ENCODE data around the gene MYT1. TPM values are rescaled to one million over a fixed set of nuclear protein-coding genes. Genes with fewer than 3 reads are reported as not detected.

MYT1 gene
- total and polyA plus RNA-seq, 9 of the 15 experiments (the other 6 are each of a cell fraction or from before 2014, with no cell fraction given), result 0.02 to 0.12 (median 0.06) TPM; not detected in 4

- no TSS peak for BruUV-seq (replicated peaks)
- no peaks in the 10 kb centered on the region; the same call in 1 of the 2 replicates for H4K20me1 ChIP-seq (replicated peaks; ENCODE audit: control insufficient read depth, insufficient read depth, low read length)
- no peak overlapping the region for H2AFZ ChIP-seq (ENCODE audit: low read depth, low read length)
- H3K36me3 ChIP-seq (ENCODE audit: control insufficient read depth, insufficient read depth, low read length), result no peaks in the 10 kb centered on the region
- H3K9ac ChIP-seq (ENCODE audit: insufficient read depth in 1 of 2, low read depth in 2 of 2, low read length in 2 of 2), result no peak overlapping the region
- H3K9me3 ChIP-seq (replicated peaks; ENCODE audit: control insufficient read depth, insufficient read depth, low read depth, low read length), result no peaks in the 10 kb centered on the region
- H3K27me3 ChIP-seq (ENCODE audit: control insufficient read depth in 2 of 2, insufficient read depth in 2 of 2, low read length in 2 of 2), result peaks cover 18 to 62% of the 10 kb centered on the region in 2 experiments; a peak in 4 of 5 replicates
- POLR2A ChIA-PET, result interaction anchor here (1.4 kb wide), 1 partner anchor 10 kb away, joined by 4 read pairs; no protein-coding TSS in a partner anchor
- FAIRE-seq (no peak), ATAC-seq (peak; percentile 21; the same call in 1 of the 3 replicates), DNase-seq (ENCODE audit: extremely low read depth in 1 of 4, low spot score in 3 of 4) (no peak)
- H3K4me3 ChIP-seq, result no peak overlapping the region
- 9% methylated on average over 9 of the region's 11 CpGs for WGBS (ENCODE audit: insufficient coverage, low coverage, missing lambda C conversion rate)
- peaks cover 0 to 18% of the 10 kb centered on the region in 2 experiments; a peak in 3 of 5 replicates for H3K4me1 ChIP-seq (replicated peaks in 1 of 2; ENCODE audit: control insufficient read depth in 2 of 2, insufficient read depth in 2 of 2, low read length in 2 of 2)
- CTCF ChIA-PET (ENCODE audit: low intra/inter-chr PET ratio), result no interaction called here
- in situ Hi-C loops (cut with MboI), result no loop called here
- intact Hi-C loops (cut with micrococcal nuclease), result no loop called here
- no peaks in the 10 kb centered on the region for H3K9me1 ChIP-seq (ENCODE audit: control insufficient read depth, insufficient read depth, low read length)
- TF ChIP-seq NCOA4 (IDR thresholded peaks at IDR 0.05; ENCODE audit: partially characterized antibody) (no peak), TAF15 (IDR thresholded peaks at IDR 0.05; ENCODE audit: low read depth, low read length) (no peak), TCF15 (CRISPR knock-in tag; IDR thresholded peaks at IDR 0.05) (no peak), BCL6 (CRISPR knock-in tag; IDR thresholded peaks at IDR 0.05) (no peak), MTA1 (IDR thresholded peaks at IDR 0.05; ENCODE audit: borderline replicate concordance) (no peak), ZFPM2 (CRISPR knock-in tag; IDR thresholded peaks at IDR 0.05) (no peak), ZKSCAN8 (CRISPR knock-in tag; IDR thresholded peaks at IDR 0.05) (no peak), SIN3A (IDR thresholded peaks at IDR 0.05; ENCODE audit: borderline replicate concordance in 2 of 2, control insufficient read depth in 1 of 2, low read depth in 2 of 2, low read length in 2 of 2) (no peak), TCF7L2 (IDR thresholded peaks at IDR 0.05; ENCODE audit: low read depth, low read length) (no peak), MLX (CRISPR knock-in tag; conservative IDR thresholded peaks at IDR 0.05) (no peak), KLF16 (IDR thresholded peaks at IDR 0.05) (no peak), TAF9B (IDR thresholded peaks at IDR 0.05; ENCODE audit: partially characterized antibody) (no peak), SNAPC5 (CRISPR knock-in tag; IDR thresholded peaks at IDR 0.05) (no peak), KDM4B (IDR thresholded peaks at IDR 0.05; ENCODE audit: borderline replicate concordance in 2 of 2, low read depth in 1 of 2) (no peak), NELFE (IDR thresholded peaks at IDR 0.05; ENCODE audit: insufficient read depth, insufficient read length) (no peak), KAT8 (IDR thresholded peaks at IDR 0.05; ENCODE audit: low read depth) (no peak), NR2C2 (CRISPR knock-in tag; IDR thresholded peaks at IDR 0.05) (no peak), NR2C2 (tag; IDR thresholded peaks at IDR 0.05) (no peak), RFX7 (CRISPR knock-in tag; IDR thresholded peaks at IDR 0.05) (no peak), ZNF133 (CRISPR knock-in tag; IDR thresholded peaks at IDR 0.05) (no peak), BRCA1 (IDR thresholded peaks at IDR 0.05) (no peak), BRCA1 (CRISPR knock-in tag; IDR thresholded peaks at IDR 0.05) (no peak)
- no peaks in the 10 kb centered on the region for H3K79me2 ChIP-seq (ENCODE audit: control insufficient read depth, insufficient read depth, low read length)
- no peak overlapping the region for H3K4me2 ChIP-seq (ENCODE audit: insufficient read depth, low read length)
- H3K27ac ChIP-seq (ENCODE audit: extremely low read depth, low read depth, low read length), result no peak overlapping the region
Observed at GRCh38 chr20:64238115-64238825, 74.0 kb downstream of the MYT1 start.
